ENCODE results near the gene FBXL14. TPM values are rescaled to one million over a fixed set of nuclear protein-coding genes. Genes with fewer than 3 reads are reported as not detected.

The FBXL14 gene
- total and polyA plus RNA-seq, 2 of the 13 experiments (the other 11 are each of a cell fraction or from before 2014, with no cell fraction given), result 7.0 to 7.4 TPM

DNA sequence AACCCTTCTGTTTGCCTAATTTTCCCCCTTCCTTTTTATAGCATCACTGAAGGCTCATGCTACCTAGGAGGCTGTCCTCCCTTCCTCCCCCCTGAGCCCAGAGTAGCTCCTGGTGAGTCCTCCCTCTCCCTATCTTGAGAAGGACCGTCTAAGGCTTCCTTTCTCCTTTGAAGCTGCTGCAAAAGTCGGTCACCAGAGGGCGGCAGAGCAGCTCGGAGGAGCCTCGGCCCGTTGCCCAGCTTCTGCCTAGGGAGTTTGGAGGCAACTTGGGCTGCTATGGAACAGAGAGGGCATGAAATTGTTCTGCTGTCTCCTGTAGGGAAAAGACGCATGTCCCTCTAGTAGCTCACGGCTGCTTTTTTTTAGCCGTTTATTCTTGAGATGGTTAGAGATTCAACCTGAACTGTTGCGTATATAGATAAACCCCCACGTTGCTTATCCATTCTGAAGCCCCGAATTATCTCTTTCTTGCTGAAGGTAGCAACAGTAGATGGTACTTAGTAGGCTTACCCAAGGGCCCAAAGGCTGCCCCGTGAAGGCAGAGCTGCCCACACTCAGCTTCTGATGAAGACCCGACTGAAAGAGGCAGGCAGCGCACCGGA is 40.3 kb upstream of the FBXL14 start (continued):
- TF ChIP-seq KLF12 (CRISPR knock-in tag; IDR thresholded peaks at IDR 0.05; ENCODE audit: borderline replicate concordance), result no peak
- no peak for TF ChIP-seq KDM5A (IDR thresholded peaks at IDR 0.05; ENCODE audit: borderline replicate concordance, low read length)
- TF ChIP-seq CEBPB (IDR thresholded peaks at IDR 0.05; ENCODE audit: borderline replicate concordance, low read depth, low read length), result no peak
- TF ChIP-seq STAG1 (CRISPR knock-in tag; IDR thresholded peaks at IDR 0.05), result peak; percentile 85
- TF ChIP-seq RAD21 (CRISPR knock-in tag; IDR thresholded peaks at IDR 0.05), result peak; percentile 66
- TF ChIP-seq, protein P1, sequence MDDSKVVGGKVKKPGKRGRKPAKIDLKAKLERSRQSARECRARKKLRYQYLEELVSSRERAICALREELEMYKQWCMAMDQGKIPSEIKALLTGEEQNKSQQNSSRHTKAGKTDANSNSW (CRISPR knock-in tag; IDR thresholded peaks at IDR 0.05; ENCODE audit: borderline replicate concordance), result 0 out of 2 replicates have a peak, but pooled peaks have one; percentile 35
- no peak for TF ChIP-seq SALL1 (CRISPR knock-in tag; IDR thresholded peaks at IDR 0.05)
- TF ChIP-seq NFIC (IDR thresholded peaks at IDR 0.05; ENCODE audit: low read length), result no peak
- peak; percentile 74 for TF ChIP-seq ZNF768 (CRISPR knock-in tag; IDR thresholded peaks at IDR 0.05)
- no peak for TF ChIP-seq HMG20A (CRISPR knock-in tag; IDR thresholded peaks at IDR 0.05; ENCODE audit: borderline replicate concordance)
- no peak for TF ChIP-seq NR2F2 (IDR thresholded peaks at IDR 0.05; ENCODE audit: borderline replicate concordance, low read depth)
- TF ChIP-seq ETV5 (CRISPR knock-in tag; IDR thresholded peaks at IDR 0.05; ENCODE audit: borderline replicate concordance), result no peak
- no peak for TF ChIP-seq RFXAP (CRISPR knock-in tag; IDR thresholded peaks at IDR 0.05; ENCODE audit: borderline replicate concordance)
- no peak for TF ChIP-seq KAT2B (IDR thresholded peaks at IDR 0.05; ENCODE audit: borderline replicate concordance, low read depth, low read length)
- TF ChIP-seq XRCC5 (optimal IDR thresholded peaks at IDR 0.05; ENCODE audit: low read length), result peak; percentile 63
- TF ChIP-seq GZF1 (CRISPR knock-in tag; IDR thresholded peaks at IDR 0.05), result no peak

All from HepG2 (cell line).